ENCODE data around the gene MARCHF5. TPM values are rescaled to one million over a fixed set of nuclear protein-coding genes. Genes with fewer than 3 reads are reported as not detected.
A peak's percentile ranks its signal among the peaks of the same experiment; 100 is the strongest.

Gene MARCHF5
- total and polyA plus RNA-seq, 2 of the 8 experiments (the other 6 are each of a cell fraction or from before 2014, with no cell fraction given) = 8.7 to 26.8 TPM

DNA sequence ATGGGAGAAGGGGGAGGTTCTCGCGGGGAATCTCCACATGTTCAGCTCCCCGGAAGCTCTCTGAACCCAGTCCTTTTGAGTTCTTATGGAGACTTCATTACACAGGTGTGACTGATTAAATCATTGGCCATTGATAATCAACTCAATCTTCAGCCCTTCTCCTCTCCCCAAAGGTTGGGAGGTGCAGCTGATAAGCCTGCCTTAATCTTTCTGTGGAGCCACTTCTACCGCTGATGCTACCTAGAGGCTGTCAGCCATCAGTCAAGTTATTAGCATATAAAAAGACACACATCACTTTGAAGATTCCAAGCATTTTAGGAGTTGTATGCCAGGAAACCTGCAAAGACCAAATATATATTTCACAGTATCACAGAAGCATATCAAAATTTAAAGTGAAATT lies 91.7 kb downstream of the MARCHF5 start:
- H3K36me3 ChIP-seq (ENCODE audit: control insufficient read depth in 2 of 4, insufficient read depth in 4 of 4, low read length in 3 of 4) = no peaks in the 10 kb centered on the region
- H2BK120ac ChIP-seq (replicated peaks; ENCODE audit: low read depth, low read length) = no peak overlapping the region
- H4K8ac ChIP-seq (ENCODE audit: extremely low read depth, insufficient read depth, low read length) = no peak overlapping the region
- H3K4me3 ChIP-seq (ENCODE audit: extremely low read depth in 1 of 4, insufficient read depth in 2 of 4, low read depth in 3 of 4, low read length in 4 of 4) = no peak overlapping the region
- H4K5ac ChIP-seq (ENCODE audit: insufficient read length, low read depth, low read length) = no peak overlapping the region
- no peaks in the 10 kb centered on the region for H3K79me1 ChIP-seq (ENCODE audit: low read depth, low read length)
- peak overlapping the region; percentile 40; the same call in 1 of the 2 replicates for H3K18ac ChIP-seq (ENCODE audit: extremely low read depth, low read length)
- no peak overlapping the region for H3K4ac ChIP-seq (replicated peaks; ENCODE audit: insufficient read length, low read depth, low read length)
- H3K27ac ChIP-seq (ENCODE audit: low read depth, low read length) = no peak overlapping the region
- no peaks in the 10 kb centered on the region for H4K20me1 ChIP-seq (replicated peaks in 1 of 2; ENCODE audit: control insufficient read depth in 1 of 2, insufficient read depth in 2 of 2, low read length in 2 of 2)
- DNase-seq (ENCODE audit: low read depth in 1 of 2, low spot score in 2 of 2) (no peak), FAIRE-seq (peak; percentile 87)
- H3K23ac ChIP-seq (ENCODE audit: insufficient read length) = no peak overlapping the region
- H2AFZ ChIP-seq (ENCODE audit: low read length) = no peak overlapping the region
- ChIA-PET CTCF (ENCODE audit: partially characterized antibody) (no interaction called here), POLR2A (ENCODE audit: partially characterized antibody) (no interaction called here)
- H2BK5ac ChIP-seq (ENCODE audit: low read depth, low read length) = no peak overlapping the region
- no peak overlapping the region for H4K91ac ChIP-seq (replicated peaks; ENCODE audit: insufficient read length, low read length)
- peaks cover 3 to 18% (median 5%) of the 10 kb centered on the region in 4 experiments; a peak in 5 of 7 replicates for H3K4me1 ChIP-seq (replicated peaks in 1 of 4; ENCODE audit: control insufficient read depth in 3 of 4, insufficient read depth in 4 of 4, low read length in 3 of 4)
- H3K79me2 ChIP-seq (ENCODE audit: control insufficient read depth in 1 of 2, insufficient read depth in 2 of 2, low read length in 2 of 2) = no peaks in the 10 kb centered on the region
- H2BK12ac ChIP-seq (ENCODE audit: low read depth, low read length) = no peak overlapping the region
- H3K56ac ChIP-seq (replicated peaks; ENCODE audit: insufficient read length, low read depth, low read length) = no peak overlapping the region
- no peaks in the 10 kb centered on the region for H3K23me2 ChIP-seq (ENCODE audit: low read depth, low read length)
- no peak overlapping the region for H2BK20ac ChIP-seq (ENCODE audit: low read length)
- no peak overlapping the region for H3K9ac ChIP-seq (replicated peaks in 1 of 4; ENCODE audit: extremely low read depth in 1 of 4, low read depth in 3 of 4, low read length in 3 of 4)
- no peak overlapping the region for H3K14ac ChIP-seq (ENCODE audit: insufficient read length)
- no peak overlapping the region for H2BK15ac ChIP-seq (ENCODE audit: low read length)
- no peaks in the 10 kb centered on the region for H3K9me3 ChIP-seq (ENCODE audit: insufficient read depth in 2 of 2, low read depth in 1 of 2, low read length in 1 of 2)
- no peak for TF ChIP-seq POLR2A (IDR thresholded peaks at IDR 0.05; ENCODE audit: control extremely low read depth in 1 of 2, low read depth in 2 of 2, low read length in 2 of 2)
- TF ChIP-seq JUN (IDR thresholded peaks at IDR 0.05; ENCODE audit: low read depth, low read length) = no peak
- no peak for TF ChIP-seq RFX5 (IDR thresholded peaks at IDR 0.05; ENCODE audit: borderline replicate concordance, low read depth, low read length)
- TF ChIP-seq NANOG (IDR thresholded peaks at IDR 0.05; ENCODE audit: insufficient read depth, low read depth, low read length, poor library complexity, severe bottlenecking) = peak; percentile 71
- no peak for TF ChIP-seq CTBP2 (IDR thresholded peaks at IDR 0.05; ENCODE audit: borderline replicate concordance, insufficient read depth, insufficient read length, low read length)
- TF ChIP-seq KDM5A (IDR thresholded peaks at IDR 0.05; ENCODE audit: low read length) = no peak
- no peak for TF ChIP-seq JUND (IDR thresholded peaks at IDR 0.05; ENCODE audit: low read length)
- no peak for TF ChIP-seq TAF7 (optimal IDR thresholded peaks at IDR 0.05; ENCODE audit: borderline replicate concordance, low read depth, low read length)
- no peak for TF ChIP-seq CBX8 (IDR thresholded peaks at IDR 0.05; ENCODE audit: borderline replicate concordance, low read depth, low read length)
- no peak overlapping the region for H2AK5ac ChIP-seq (ENCODE audit: low read depth, low read length)
- no peaks in the 10 kb centered on the region for H3K27me3 ChIP-seq (replicated peaks in 1 of 4; ENCODE audit: control insufficient read depth in 3 of 4, extremely low read depth in 1 of 4, insufficient read depth in 3 of 4, low read length in 3 of 4)
- H3K4me2 ChIP-seq (ENCODE audit: insufficient read depth in 1 of 2, low read depth in 2 of 2, low read length in 2 of 2) = peak overlapping the region; percentile 4 to 44; a peak in 2 of 4 replicates
- 54% methylated on average over 4 of the region's 4 CpGs; no CpG with 5 or more reads in 1 of the 2 experiments for WGBS, 2 experiments (ENCODE audit: extremely low coverage in 1 of 2, insufficient coverage in 1 of 2, insufficient read length in 1 of 2, insufficient replicate concordance in 2 of 2, low coverage in 1 of 2, low lambda C conversion rate in 2 of 2, missing lambda C conversion rate in 1 of 2)

Data from H1 (cell line).